WTC11 (cell line): ENCODE data around the gene MESD. TPM values are rescaled to one million over a fixed set of nuclear protein-coding genes. Genes with fewer than 3 reads are reported as not detected.

Experiments
- ATAC-seq: fragments of 200-7000 bp; cut with Tn5 transposase; 2 replicates; pipeline ENCODE4 v1.10.0; 2021; ENCODE audit warnings: mild to moderate bottlenecking, moderate library complexity
- Bru-seq: library from RNA; stranded (reverse); fragments of 400-500 nt; gene quantifications from one replicate; lab custom pipeline; 2021; lab: Mats Ljungman, UMichigan
- CTCF ChIA-PET: fragments of 300-600 bp; sonication (Branson Sonifier 250); formaldehyde crosslinking; loops from one replicate; lab custom pipeline; 2021; ENCODE audit warnings: antibody characterized with exemption; lab: Charles Lee
- POLR2A ChIA-PET: fragments of 350-600 bp; sonication (Branson Sonifier 250); formaldehyde crosslinking; loops from one replicate; lab custom pipeline; 2021; ENCODE audit warnings: antibody characterized with exemption; lab: Charles Lee
- DNase-seq: peaks from one replicate; pipeline ENCODE4 v3.0.0; 2021; ENCODE audit warnings: low spot score
- H3K27ac Mint-ChIP-seq: 2 replicates; pipeline ENCODE4 v1.8.0; 2021; ENCODE audit warnings: mixed read lengths
- H3K27me3 Mint-ChIP-seq: 2 replicates; pipeline ENCODE4 v1.8.0; 2021; ENCODE audit warnings: low read depth, mild to moderate bottlenecking, moderate library complexity, mixed read lengths
- H3K36me3 Mint-ChIP-seq: 2 replicates; pipeline ENCODE4 v1.8.0; 2021; ENCODE audit warnings: mixed read lengths
- H3K4me1 Mint-ChIP-seq: 2 replicates; pipeline ENCODE4 v1.8.0; 2022; ENCODE audit warnings: mixed read lengths
- H3K4me3 Mint-ChIP-seq: 2 replicates; pipeline ENCODE4 v1.8.0; 2021; ENCODE audit warnings: mild to moderate bottlenecking, moderate library complexity, mixed read lengths
- H3K9me3 Mint-ChIP-seq: 2 replicates; pipeline ENCODE4 v1.8.0; 2021; ENCODE audit warnings: mixed read lengths
- ARID4B ChIP-seq: sonication (generic); formaldehyde crosslinking; IDR thresholded peaks from 2 replicates; pipeline ENCODE4 v1.8.0; 2023; ENCODE audit warnings: missing genetic modification reagents, mild to moderate bottlenecking, borderline replicate concordance
- CDX4 ChIP-seq: fragments of 250-450 bp; sonication (Bioruptor Pico); IDR thresholded peaks from 2 replicates; pipeline ENCODE4 v1.9.0; 2021; ENCODE audit warnings: moderate library complexity, mild to moderate bottlenecking, inconsistent platforms, borderline replicate concordance
- ELF4 ChIP-seq: sonication (generic); formaldehyde crosslinking; IDR thresholded peaks from 2 replicates; pipeline ENCODE4 v1.8.1; 2022; ENCODE audit warnings: low read depth, mild to moderate bottlenecking, moderate library complexity, missing genetic modification reagents
- ETV6 ChIP-seq: sonication (generic); formaldehyde crosslinking; IDR thresholded peaks from 2 replicates; pipeline ENCODE4 v1.8.1; 2022; ENCODE audit warnings: mild to moderate bottlenecking, missing genetic modification reagents
- FOXP1 ChIP-seq: sonication (generic); formaldehyde crosslinking; IDR thresholded peaks from 2 replicates; pipeline ENCODE4 v1.8.0; 2022; ENCODE audit warnings: missing genetic modification reagents, mild to moderate bottlenecking, moderate library complexity, borderline replicate concordance
- GRHL2 ChIP-seq: fragments of 250-450 bp; sonication (Bioruptor Pico); IDR thresholded peaks from 2 replicates; pipeline ENCODE4 v1.8.0; 2022; ENCODE audit warnings: mild to moderate bottlenecking, moderate library complexity; ENCODE audit not compliant: insufficient replicate concordance, severe bottlenecking
- IRF2 ChIP-seq: sonication (generic); formaldehyde crosslinking; IDR thresholded peaks from 2 replicates; pipeline ENCODE4 v1.8.0; 2022; ENCODE audit warnings: low read depth, missing genetic modification reagents, borderline replicate concordance
- KAT7 ChIP-seq: sonication (generic); formaldehyde crosslinking; IDR thresholded peaks from 2 replicates; pipeline ENCODE4 v1.8.1; 2023; ENCODE audit warnings: missing genetic modification reagents, mild to moderate bottlenecking, borderline replicate concordance
- NFATC4 ChIP-seq: fragments of 250-450 bp; sonication (Bioruptor Pico); IDR thresholded peaks from 2 replicates; pipeline ENCODE4 v1.9.0; 2021; ENCODE audit warnings: mild to moderate bottlenecking
- NR2C2 ChIP-seq: sonication (generic); formaldehyde crosslinking; IDR thresholded peaks from 2 replicates; pipeline ENCODE4 v1.8.0; 2022; ENCODE audit warnings: mild to moderate bottlenecking, missing genetic modification reagents
- SMAD3 ChIP-seq: sonication (generic); formaldehyde crosslinking; IDR thresholded peaks from 2 replicates; pipeline ENCODE4 v1.8.0; 2022; ENCODE audit warnings: missing genetic modification reagents, mild to moderate bottlenecking, borderline replicate concordance
- SP1 ChIP-seq: sonication (generic); formaldehyde crosslinking; conservative IDR thresholded peaks from 2 replicates; pipeline ENCODE4 v1.8.1; 2022; ENCODE audit warnings: missing genetic modification reagents
- USF2 ChIP-seq: sonication (generic); formaldehyde crosslinking; IDR thresholded peaks from 2 replicates; pipeline ENCODE4 v1.8.1; 2023; ENCODE audit warnings: mild to moderate bottlenecking, missing genetic modification reagents, moderate library complexity
- ZNF671 ChIP-seq: fragments of 250-450 bp; sonication (Bioruptor Pico); IDR thresholded peaks from 2 replicates; pipeline ENCODE4 v1.8.0; 2021; ENCODE audit warnings: mild to moderate bottlenecking
- long read RNA-seq, 3 experiments: library from RNA in 1 of 3; library from capped mRNA in 1 of 3; library from polyadenylated mRNA in 1 of 3; unstranded in 2 of 3; stranded (forward) in 1 of 3; transcript quantifications; one replicate each; pipeline ENCODE4 v2.0.0, GENCODE V29; 2021
- total RNA-seq: library from RNA; stranded (reverse); gene quantifications from 3 replicates; pipeline ENCODE4 v1.2.3, GENCODE V29; 2021
- TF ChIP-seq, protein P1 (sequence below): sonication (generic); formaldehyde crosslinking; conservative IDR thresholded peaks from 2 replicates; pipeline ENCODE4 v1.8.1; 2023; ENCODE audit warnings: mild to moderate bottlenecking, low read depth, missing genetic modification reagents, moderate library complexity
- TF ChIP-seq, protein P2 (sequence below): sonication (generic); formaldehyde crosslinking; IDR thresholded peaks from 2 replicates; pipeline ENCODE4 v1.8.0; 2022; ENCODE audit warnings: missing genetic modification reagents
- TF ChIP-seq, protein P3 (sequence below): sonication (generic); formaldehyde crosslinking; IDR thresholded peaks from 2 replicates; pipeline ENCODE4 v1.8.0; 2023; ENCODE audit warnings: missing genetic modification reagents
- TF ChIP-seq, protein P4 (sequence below): sonication (generic); formaldehyde crosslinking; IDR thresholded peaks from 2 replicates; pipeline ENCODE4 v1.8.0; 2022; ENCODE audit warnings: mild to moderate bottlenecking, missing genetic modification reagents

MESD gene
- total RNA-seq (26.9 to 28.3 TPM (median 27.9 TPM) in 3 replicates), Bru-seq, nascent RNA (percentile 82 among the genes with signal in this experiment)
- long read RNA-seq, experiment 1, full-length matches to known transcripts, result 304 of 336 reads
- long read RNA-seq, experiment 1, partial matches to known transcripts, result 8 of 336 reads
- long read RNA-seq, experiment 1, other reads (novel, unspliced or antisense), result 24 of 336 reads
- long read RNA-seq, experiment 2, full-length matches to known transcripts, result 62 of 88 reads
- long read RNA-seq, experiment 2, partial matches to known transcripts, result 1 of 88 reads
- long read RNA-seq, experiment 2, other reads (novel, unspliced or antisense), result 25 of 88 reads
- long read RNA-seq, experiment 3, full-length matches to known transcripts, result 423 of 534 reads
- long read RNA-seq, experiment 3, partial matches to known transcripts, result 3 of 534 reads
- long read RNA-seq, experiment 3, other reads (novel, unspliced or antisense), result 108 of 534 reads

- H3K4me3 Mint-ChIP-seq, result peak within 1 kb of the TSS; percentile 99
- no peaks in the 10 kb centered on the region for H3K27me3 Mint-ChIP-seq
- H3K27ac Mint-ChIP-seq, result peak within 1 kb of the TSS; percentile 97
- H3K9me3 Mint-ChIP-seq, result no peaks in the 10 kb centered on the region
- no peaks in the 10 kb centered on the region for H3K36me3 Mint-ChIP-seq
- ATAC-seq, result peak; percentile 98
- peak; percentile 98 for DNase-seq
- ChIA-PET POLR2A (interaction anchor here (0.6 kb wide), 1 partner anchor 55 kb away, joined by 3 read pairs; no protein-coding TSS in a partner anchor), CTCF (interaction anchor here (0.6 to 3.4 kb wide), 2 partner anchors 44 to 276 kb away, joined by 3 to 18 read pairs; no protein-coding TSS in a partner anchor)
- H3K4me1 Mint-ChIP-seq, result peaks cover 48% of the 10 kb centered on the region
- TF ChIP-seq, protein P1, sequence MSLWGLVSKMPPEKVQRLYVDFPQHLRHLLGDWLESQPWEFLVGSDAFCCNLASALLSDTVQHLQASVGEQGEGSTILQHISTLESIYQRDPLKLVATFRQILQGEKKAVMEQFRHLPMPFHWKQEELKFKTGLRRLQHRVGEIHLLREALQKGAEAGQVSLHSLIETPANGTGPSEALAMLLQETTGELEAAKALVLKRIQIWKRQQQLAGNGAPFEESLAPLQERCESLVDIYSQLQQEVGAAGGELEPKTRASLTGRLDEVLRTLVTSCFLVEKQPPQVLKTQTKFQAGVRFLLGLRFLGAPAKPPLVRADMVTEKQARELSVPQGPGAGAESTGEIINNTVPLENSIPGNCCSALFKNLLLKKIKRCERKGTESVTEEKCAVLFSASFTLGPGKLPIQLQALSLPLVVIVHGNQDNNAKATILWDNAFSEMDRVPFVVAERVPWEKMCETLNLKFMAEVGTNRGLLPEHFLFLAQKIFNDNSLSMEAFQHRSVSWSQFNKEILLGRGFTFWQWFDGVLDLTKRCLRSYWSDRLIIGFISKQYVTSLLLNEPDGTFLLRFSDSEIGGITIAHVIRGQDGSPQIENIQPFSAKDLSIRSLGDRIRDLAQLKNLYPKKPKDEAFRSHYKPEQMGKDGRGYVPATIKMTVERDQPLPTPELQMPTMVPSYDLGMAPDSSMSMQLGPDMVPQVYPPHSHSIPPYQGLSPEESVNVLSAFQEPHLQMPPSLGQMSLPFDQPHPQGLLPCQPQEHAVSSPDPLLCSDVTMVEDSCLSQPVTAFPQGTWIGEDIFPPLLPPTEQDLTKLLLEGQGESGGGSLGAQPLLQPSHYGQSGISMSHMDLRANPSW (CRISPR knock-in tag), result no peak
- no peak for TF ChIP-seq KAT7
- no peak for TF ChIP-seq NR2C2 (CRISPR knock-in tag)
- TF ChIP-seq CDX4, result no peak
- TF ChIP-seq, protein P2, sequence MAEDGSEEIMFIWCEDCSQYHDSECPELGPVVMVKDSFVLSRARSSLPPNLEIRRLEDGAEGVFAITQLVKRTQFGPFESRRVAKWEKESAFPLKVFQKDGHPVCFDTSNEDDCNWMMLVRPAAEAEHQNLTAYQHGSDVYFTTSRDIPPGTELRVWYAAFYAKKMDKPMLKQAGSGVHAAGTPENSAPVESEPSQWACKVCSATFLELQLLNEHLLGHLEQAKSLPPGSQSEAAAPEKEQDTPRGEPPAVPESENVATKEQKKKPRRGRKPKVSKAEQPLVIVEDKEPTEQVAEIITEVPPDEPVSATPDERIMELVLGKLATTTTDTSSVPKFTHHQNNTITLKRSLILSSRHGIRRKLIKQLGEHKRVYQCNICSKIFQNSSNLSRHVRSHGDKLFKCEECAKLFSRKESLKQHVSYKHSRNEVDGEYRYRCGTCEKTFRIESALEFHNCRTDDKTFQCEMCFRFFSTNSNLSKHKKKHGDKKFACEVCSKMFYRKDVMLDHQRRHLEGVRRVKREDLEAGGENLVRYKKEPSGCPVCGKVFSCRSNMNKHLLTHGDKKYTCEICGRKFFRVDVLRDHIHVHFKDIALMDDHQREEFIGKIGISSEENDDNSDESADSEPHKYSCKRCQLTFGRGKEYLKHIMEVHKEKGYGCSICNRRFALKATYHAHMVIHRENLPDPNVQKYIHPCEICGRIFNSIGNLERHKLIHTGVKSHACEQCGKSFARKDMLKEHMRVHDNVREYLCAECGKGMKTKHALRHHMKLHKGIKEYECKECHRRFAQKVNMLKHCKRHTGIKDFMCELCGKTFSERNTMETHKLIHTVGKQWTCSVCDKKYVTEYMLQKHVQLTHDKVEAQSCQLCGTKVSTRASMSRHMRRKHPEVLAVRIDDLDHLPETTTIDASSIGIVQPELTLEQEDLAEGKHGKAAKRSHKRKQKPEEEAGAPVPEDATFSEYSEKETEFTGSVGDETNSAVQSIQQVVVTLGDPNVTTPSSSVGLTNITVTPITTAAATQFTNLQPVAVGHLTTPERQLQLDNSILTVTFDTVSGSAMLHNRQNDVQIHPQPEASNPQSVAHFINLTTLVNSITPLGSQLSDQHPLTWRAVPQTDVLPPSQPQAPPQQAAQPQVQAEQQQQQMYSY, result no peak
- no peak for TF ChIP-seq GRHL2 (CRISPR knock-in tag)
- TF ChIP-seq USF2 (CRISPR knock-in tag), result no peak
- TF ChIP-seq, protein P3, sequence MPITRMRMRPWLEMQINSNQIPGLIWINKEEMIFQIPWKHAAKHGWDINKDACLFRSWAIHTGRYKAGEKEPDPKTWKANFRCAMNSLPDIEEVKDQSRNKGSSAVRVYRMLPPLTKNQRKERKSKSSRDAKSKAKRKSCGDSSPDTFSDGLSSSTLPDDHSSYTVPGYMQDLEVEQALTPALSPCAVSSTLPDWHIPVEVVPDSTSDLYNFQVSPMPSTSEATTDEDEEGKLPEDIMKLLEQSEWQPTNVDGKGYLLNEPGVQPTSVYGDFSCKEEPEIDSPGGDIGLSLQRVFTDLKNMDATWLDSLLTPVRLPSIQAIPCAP, result no peak
- TF ChIP-seq ARID4B (CRISPR knock-in tag), result no peak
- peak; percentile 90 for TF ChIP-seq ETV6 (CRISPR knock-in tag)
- no peak for TF ChIP-seq IRF2 (CRISPR knock-in tag)
- TF ChIP-seq, protein P4, sequence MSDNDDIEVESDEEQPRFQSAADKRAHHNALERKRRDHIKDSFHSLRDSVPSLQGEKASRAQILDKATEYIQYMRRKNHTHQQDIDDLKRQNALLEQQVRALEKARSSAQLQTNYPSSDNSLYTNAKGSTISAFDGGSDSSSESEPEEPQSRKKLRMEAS (CRISPR knock-in tag), result no peak; the same call in 1 of the 2 replicates
- peak; percentile 75; the same call in 1 of the 2 replicates for TF ChIP-seq SMAD3 (CRISPR knock-in tag)
- TF ChIP-seq ZNF671, result 0 out of 2 replicates have a peak, but pooled peaks have one; percentile 1
- TF ChIP-seq SP1 (CRISPR knock-in tag), result peak; percentile 86
- no peak for TF ChIP-seq ELF4
- TF ChIP-seq FOXP1 (CRISPR knock-in tag), result peak; percentile 81; the same call in 1 of the 2 replicates
- no peak for TF ChIP-seq NFATC4 (CRISPR knock-in tag)
Measured at GRCh38 chr15:80989518-80990478, at the start of gene MESD. TSS of gene MESD (minus strand) at chr15:80989819. CDS start at chr15:80989791, 28 bp downstream.
